Fibroblast of skin of abdomen (primary cell): ENCODE results near the gene RFX3.
A peak's percentile ranks its signal among the peaks of the same experiment; 100 is the strongest.

ENCODE experiments used
- DNase-seq: peaks from one replicate; pipeline ENCODE4 v3.0.0-alpha.2; 2013

RFX3 gene

GRCh38 chr9:3268223-3268622 lies 257.6 kb downstream of the RFX3 start:
- no peak for DNase-seq

DNA sequence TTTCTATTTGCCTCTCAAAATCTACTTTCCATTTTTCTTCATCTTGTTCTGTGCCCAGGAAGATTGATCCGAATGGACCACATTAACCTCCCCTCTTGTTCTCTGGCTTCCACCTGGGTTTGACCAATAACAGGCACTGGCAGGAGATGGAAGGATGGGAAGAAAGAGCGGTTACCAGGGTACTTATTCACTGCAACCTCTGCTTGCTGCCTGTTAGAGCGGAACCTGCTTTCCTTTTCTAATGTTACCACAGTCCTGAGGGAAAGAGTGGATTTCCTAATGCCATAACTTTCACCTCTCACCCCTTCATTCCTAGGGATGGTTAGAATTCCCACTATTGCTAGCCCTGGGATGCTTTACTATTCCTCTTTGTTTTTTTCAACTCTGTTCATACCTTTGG lies 262.1 kb downstream of the RFX3 start:
- DNase-seq, result no peak

DNA sequence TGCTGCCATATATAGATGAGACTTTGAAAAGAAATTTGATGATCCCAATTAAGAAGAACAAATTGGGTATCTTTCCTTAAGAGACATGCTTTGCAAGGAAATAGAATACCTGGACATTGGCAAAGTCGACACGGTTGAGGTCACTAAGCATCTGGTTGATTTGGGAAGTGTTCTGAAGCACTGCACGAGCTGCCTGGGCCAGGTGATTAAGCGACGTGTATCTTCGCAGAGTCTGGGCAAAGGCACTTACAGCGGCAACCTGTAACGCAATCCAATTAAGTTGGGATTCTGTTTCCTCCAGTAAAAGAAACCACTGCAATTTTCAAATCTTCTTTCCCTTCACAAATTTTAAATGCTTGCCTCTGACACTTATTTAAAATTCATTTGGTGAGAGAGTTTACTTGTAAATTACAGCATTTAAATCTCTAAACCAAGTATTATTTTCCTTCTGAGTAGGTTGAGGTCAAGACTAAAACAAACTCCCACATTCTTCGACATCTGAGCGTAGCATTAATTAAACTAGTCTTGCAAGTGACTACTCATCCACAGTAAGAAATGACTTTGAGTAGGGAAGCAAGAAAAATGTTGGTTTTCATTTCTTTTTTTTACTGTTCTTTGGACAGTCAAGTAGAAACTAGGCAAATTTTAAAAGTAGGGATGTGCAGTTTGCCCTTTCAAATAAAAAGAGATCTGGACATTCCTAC lies 262.8 kb downstream of the RFX3 start:
- no peak for DNase-seq

GRCh38 chr9:3261484-3261883 lies 264.3 kb downstream of the RFX3 start:
- DNase-seq, result peak; percentile 4

GRCh38 chr9:3256571-3257330 lies 269.1 kb downstream of the RFX3 start:
- no peak for DNase-seq

GRCh38 chr9:3251309-3251708 lies 274.5 kb downstream of the RFX3 start:
- no peak for DNase-seq

- DNase-seq, result no peak
These were observed 275.1 kb downstream of the RFX3 start for GRCh38 chr9:3250741-3251140.

- DNase-seq, result no peak
These were observed 278.6 kb downstream of the RFX3 start for GRCh38 chr9:3247211-3247610.

DNA sequence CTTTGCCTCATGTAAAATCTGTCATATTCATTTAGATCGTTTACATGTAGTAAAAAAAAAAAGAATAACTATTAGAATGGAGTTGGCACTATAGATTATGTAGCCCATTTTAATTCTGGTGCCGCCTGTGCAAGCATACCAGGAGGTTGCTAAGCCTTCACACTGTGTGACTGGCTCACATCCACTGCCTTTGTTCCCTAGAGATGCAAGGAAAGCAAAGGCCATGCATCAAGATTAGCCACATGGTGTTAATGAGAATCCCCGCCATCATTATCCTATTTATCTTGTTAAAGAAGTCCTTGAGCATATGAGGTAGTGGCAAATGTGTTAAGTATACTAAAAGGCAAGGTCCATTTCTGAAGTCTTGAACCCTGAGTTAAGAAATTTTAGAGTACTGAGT lies 279.6 kb downstream of the RFX3 start:
- DNase-seq, result no peak

DNA sequence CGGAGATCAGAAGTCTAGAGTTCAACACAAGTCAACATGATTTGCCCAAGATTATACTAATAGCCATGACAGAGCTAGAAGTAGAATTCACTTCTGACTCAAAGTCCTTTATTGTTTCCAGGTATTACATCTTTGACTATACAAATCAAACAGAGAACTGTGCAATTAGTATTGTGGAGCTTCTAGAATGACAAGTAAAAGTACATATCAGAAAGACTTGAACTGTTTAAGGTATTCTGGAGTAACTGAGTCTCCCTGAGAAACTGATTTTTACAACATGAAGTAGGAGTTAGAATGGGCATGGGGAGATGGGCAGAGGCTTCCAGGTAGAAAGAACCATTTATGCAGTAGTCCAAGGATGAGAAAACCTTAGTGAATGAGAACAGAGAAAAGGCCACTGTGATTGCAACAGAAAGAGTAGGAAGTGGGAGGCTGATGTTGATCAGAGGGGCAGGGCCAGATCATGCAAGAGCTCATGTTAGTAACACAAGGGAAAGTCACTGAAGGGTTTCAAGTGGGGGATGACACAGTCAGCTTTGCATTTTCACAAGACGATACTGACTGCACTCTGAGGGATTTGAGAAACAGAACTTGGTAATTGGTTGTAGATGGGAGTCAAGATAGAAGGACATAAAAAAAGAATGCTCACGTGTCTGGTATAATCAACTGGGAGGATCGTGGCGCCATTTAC lies 280.7 kb downstream of the RFX3 start:
- no peak for DNase-seq

DNA sequence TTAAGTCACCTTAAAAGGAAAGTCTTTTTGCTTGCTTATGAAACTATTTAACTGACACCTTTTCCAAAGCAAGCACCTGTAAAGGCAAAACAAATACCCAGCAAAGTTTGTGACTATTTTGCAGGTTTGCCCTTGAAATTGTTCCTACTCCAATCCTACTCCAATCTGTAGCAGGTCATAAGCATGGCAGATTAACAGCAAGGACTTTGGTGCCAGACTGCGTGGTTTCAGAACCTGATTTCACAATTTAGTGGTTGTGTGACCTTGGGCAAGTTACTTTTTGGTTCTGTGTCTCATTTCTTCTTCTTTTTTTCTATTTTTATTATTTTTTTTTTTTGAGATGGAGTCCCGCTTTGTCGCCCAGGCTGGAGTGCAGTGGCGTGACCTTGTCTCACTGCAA lies 282.1 kb downstream of the RFX3 start:
- DNase-seq, result no peak

DNA sequence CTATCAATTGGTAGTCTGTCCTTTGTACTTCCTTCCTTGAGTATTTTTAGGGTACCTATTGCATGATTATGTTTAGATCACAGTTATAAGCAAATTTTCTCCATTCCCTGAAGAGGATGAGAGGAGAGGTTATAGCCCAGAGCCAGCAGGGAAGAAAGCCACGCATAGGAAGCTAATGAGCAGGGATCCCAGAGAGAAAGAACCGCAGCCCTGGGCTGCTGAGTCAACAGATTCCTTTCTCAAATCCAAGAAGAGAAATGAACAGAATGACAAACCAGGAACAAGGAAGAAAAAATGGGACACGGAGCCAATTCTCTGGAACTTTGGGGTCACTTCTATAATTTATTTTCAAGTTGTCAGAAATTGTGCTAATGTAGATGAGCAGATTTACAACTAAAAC lies 284.5 kb downstream of the RFX3 start:
- DNase-seq, result peak; percentile 46

DNA sequence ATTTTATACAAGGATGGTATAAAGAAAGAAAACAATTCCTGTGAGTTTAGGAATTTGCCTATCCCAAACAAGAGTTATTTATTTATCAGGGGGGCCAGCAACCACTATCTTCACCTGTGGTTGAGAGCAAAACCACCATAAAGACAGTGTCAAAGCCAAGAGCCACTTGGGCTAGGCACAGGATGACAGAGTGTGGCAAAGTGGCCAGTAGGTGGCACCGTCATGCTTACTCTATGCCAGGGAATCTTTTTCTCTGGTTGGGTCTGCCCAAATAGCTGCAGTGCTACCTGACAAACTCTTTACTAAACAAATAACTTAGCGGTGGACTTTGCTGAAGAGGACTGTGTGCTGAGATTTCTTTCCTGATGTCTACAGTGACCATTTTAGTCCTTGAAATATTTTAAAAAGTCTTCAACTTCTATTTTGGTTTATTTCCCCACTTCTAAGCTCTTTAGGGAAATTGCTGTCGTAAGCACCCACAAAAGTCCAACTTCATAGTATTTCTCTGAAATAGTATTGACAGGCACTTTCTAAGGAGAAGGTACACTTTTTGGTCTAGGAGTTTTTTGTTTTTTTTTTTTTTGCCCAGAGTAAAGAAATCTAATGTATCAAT lies 285.0 kb downstream of the RFX3 start:
- peak; percentile 57 for DNase-seq

DNA sequence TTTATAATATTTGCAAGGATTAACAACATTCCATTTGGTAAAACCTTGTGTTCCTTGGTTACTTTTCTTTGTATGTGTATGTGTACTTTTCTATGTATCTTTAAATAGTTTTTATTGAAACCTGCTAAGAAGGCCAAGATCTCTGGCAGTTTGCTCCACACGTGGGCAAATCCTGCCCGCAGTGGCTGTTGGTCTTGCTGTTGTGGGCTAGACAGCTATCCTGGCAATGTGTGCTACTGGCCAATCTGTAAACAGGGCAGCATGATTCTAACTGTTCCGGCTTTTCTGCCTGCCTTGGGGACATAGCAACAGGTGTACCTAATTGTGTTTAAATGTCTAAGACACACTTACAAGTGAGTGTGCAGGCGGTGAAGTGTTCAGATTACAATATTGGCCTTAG lies 286.6 kb downstream of the RFX3 start:
- no peak for DNase-seq

DNA sequence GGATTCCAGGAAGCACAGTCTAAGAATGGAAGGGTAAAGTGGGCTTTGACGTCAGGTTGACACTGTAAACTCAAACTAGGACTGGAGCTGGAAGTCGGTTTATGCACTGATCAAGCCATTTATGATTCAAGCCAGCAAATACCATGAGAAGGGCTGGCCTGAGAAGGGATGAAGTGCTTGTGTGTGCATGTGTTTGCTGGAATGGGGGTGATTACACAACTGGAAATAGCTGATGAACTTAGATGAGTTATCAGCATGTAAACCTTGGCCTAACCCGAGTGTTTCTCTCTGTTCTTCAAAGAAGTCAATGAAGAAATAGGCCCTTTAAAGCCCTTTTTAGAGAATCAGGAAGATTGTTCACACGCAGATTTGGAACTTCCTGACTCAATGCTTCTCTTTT lies 287.6 kb downstream of the RFX3 start:
- peak; percentile 14 for DNase-seq

DNA sequence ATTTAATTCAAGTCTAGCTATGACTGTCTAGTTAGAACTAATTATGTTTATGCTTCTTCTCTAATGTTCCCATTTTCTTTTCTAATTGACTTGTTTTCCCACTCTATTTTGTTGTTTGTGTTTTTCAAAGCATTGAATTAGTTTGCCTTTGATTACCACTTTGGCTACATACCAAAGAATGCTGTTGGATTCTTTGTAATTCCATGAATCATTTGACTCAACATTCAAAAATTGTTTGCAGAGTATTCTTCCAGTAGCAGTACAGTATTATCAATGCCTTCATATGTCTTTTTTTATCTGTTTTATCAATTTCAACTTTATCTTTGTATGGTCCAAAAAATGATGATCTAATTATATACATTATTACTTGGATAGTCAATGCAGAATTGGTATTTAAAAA lies 288.7 kb downstream of the RFX3 start:
- DNase-seq, result no peak

DNA sequence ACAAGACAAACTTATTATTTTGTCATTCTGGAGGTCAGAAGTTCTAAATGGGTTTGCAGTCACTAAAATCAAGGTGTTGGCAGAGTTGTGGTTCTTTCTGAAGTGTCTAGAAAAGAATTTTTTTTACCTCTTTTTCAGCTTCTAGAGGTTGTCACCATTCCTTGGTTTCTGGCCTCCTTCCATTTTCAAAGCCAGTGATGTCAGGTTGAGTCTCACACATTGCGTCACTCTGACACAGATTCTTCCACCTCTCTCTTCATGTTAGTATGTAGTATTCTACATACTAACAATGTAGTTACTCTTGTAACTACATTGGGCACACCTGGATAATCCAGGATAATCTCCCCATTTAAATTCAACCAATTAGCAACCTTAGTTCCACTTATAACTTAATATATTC lies 290.3 kb downstream of the RFX3 start:
- DNase-seq, result no peak

GRCh38 chr9:3224931-3225330 lies 300.9 kb downstream of the RFX3 start:
- no peak for DNase-seq

DNA sequence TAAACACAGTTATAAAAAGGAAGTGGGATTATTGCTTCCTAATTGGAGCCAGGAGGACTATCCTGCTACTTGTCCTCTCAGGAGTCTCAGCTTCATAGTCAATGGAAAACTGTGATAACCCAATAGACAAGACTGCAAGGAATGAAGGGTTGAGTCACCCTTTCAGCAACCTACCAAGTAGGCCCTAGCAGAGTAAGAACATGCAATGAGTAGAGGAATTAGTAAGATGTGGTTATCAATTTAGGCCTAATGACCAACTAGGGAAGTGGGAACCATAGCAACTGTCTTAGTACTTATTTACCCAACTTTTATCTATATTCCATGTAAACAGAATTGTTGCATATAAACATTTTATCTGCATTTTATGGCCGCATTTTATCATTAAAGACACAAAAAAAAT lies 310.1 kb downstream of the RFX3 start:
- no peak for DNase-seq

DNA sequence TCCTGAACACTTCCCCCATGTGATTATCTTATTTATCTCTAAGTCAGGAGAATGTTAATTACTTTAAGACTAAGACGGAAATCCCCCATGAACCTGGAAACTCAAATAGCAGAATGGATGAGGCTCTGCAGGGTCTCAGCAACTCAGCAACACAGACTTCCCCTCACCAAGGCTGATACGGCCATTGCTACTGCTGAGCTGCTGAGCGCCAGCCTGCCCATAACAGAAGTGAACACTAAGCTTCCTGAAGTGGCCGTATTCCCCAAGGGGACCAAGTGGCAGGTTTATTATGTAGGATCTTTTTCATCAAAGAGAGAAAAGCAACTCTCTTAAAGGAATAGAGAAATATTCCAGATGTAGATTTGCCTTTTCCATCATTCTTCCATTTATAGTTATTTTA lies 311.1 kb downstream of the RFX3 start:
- no peak for DNase-seq

- DNase-seq, result no peak
These were observed 320.2 kb downstream of the RFX3 start for GRCh38 chr9:3205421-3206095.

DNA sequence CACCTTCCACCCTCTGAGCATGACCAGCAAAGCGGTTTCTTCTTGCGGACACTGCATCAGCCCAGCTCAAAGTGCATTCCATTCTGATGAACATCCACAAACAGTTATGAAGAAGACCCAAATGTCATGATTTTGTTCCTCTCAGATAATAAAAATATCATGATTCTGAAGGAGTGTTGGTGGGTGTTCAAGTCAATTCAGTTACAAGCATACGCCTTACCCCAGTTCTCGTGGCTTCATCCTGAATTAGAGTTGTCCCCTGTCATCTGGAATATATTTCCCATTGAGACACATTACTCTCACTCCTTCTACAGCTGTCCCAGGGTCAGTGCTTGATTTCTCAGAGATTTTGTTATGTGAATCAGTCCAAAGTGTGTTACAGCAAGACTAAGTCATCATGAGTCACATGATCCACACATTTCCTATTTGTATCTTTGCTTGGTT lies 325.4 kb downstream of the RFX3 start:
- peak; percentile 80 for DNase-seq

DNA sequence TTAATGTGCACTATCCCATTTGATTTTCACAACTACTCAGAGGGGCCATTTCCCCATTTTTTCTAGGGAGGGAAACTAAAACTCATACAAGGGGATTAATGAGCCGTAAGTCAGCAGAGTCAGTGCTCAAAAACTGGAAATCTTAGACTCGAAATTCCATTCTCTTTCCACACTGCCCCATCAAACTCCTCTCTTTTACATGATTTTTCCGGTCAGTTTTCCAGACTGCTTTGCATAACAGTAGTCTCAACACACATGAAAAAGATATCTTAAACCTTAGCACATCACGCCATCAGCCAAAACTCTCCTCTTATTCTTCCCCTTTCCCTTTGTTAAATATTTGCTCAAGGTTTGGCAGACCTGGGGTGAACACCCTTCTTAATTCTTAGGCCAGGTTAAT lies 332.0 kb downstream of the RFX3 start:
- DNase-seq, result no peak
